OCI-LY1 (cell line): Measurements from ENCODE around the gene HOXA3.

Source experiments
- H2AFZ ChIP-seq: fragments of 200-600 bp; sonication (generic), shearing (Covaris generic); 2 replicates; pipeline ENCODE4 v1.6.0; 2014; ENCODE audit warnings: antibody characterized with exemption, mild to moderate bottlenecking, low read length
- H3F3A ChIP-seq: fragments of 200-600 bp; sonication (generic), shearing (Covaris generic); 2 replicates; pipeline ENCODE4 v1.6.0; 2014; ENCODE audit warnings: mild to moderate bottlenecking, antibody characterized with exemption, low read length, moderate library complexity; ENCODE audit not compliant: insufficient read depth
- H3K27ac ChIP-seq: fragments of 200-600 bp; sonication (generic); 2 replicates; pipeline ENCODE4 v1.5.1; 2014; ENCODE audit warnings: low read length, mixed run types, mild to moderate bottlenecking, low read depth; ENCODE audit not compliant: poor library complexity, severe bottlenecking
- H3K27me3 ChIP-seq: fragments of 200-600 bp; sonication (generic); 2 replicates; pipeline ENCODE4 v1.6.0; 2014; ENCODE audit warnings: antibody characterized with exemption, mild to moderate bottlenecking, low read length, moderate library complexity; ENCODE audit not compliant: insufficient read depth
- H3K36me3 ChIP-seq: fragments of 200-600 bp; sonication (generic); 2 replicates; pipeline ENCODE4 v1.6.1; 2014; ENCODE audit warnings: mild to moderate bottlenecking, antibody characterized with exemption, low read length, moderate library complexity, mixed read lengths; ENCODE audit not compliant: insufficient read depth
- H3K4me1 ChIP-seq: fragments of 200-600 bp; sonication (generic); 2 replicates; pipeline ENCODE4 v1.5.1; 2014; ENCODE audit warnings: mild to moderate bottlenecking, low read length, moderate library complexity; ENCODE audit not compliant: insufficient read depth, severe bottlenecking
- H3K4me2 ChIP-seq: fragments of 200-600 bp; sonication (generic), shearing (Covaris generic); 2 replicates; pipeline ENCODE4 v1.6.1; 2014; ENCODE audit warnings: low read length
- H3K4me3 ChIP-seq: fragments of 200-600 bp; sonication (generic); 2 replicates; pipeline ENCODE4 v1.5.1; 2014; ENCODE audit warnings: low read length, low read depth, mild to moderate bottlenecking, mixed read lengths; ENCODE audit not compliant: poor library complexity, severe bottlenecking
- H3K79me2 ChIP-seq: fragments of 200-600 bp; shearing (Covaris generic); 2 replicates; pipeline ENCODE4 v1.6.1; 2016; ENCODE audit warnings: mixed run types, low read length, mixed read lengths; ENCODE audit not compliant: insufficient read depth
- H3K9ac ChIP-seq: fragments of 200-600 bp; sonication (generic), shearing (Covaris generic); 2 replicates; pipeline ENCODE4 v1.6.1; 2014; ENCODE audit warnings: mild to moderate bottlenecking, low read length, mixed read lengths
- H3K9me2 ChIP-seq: fragments of 200-600 bp; sonication (generic), shearing (Covaris generic); 2 replicates; pipeline ENCODE4 v1.6.1; 2014; ENCODE audit warnings: low read depth, mild to moderate bottlenecking, low read length, mixed read lengths
- H3K9me3 ChIP-seq: fragments of 200-600 bp; shearing (Covaris generic); 2 replicates; pipeline ENCODE4 v1.6.1; 2014; ENCODE audit warnings: low read length, mixed read lengths
- H4K20me1 ChIP-seq: fragments of 200-600 bp; sonication (generic), shearing (Covaris generic); 2 replicates; pipeline ENCODE4 v1.6.0; 2016; ENCODE audit warnings: mild to moderate bottlenecking, low read length; ENCODE audit not compliant: insufficient read depth
- EZH2 ChIP-seq: fragments of 200-600 bp; sonication (generic), shearing (Covaris generic); IDR thresholded peaks from 2 replicates; pipeline ENCODE4 v1.8.0; 2017; ENCODE audit warnings: borderline replicate concordance, mixed run types, mild to moderate bottlenecking, antibody characterized with exemption, low read length, moderate library complexity, mixed read lengths
- TF ChIP-seq, protein P1 (sequence below): fragments of 200-600 bp; sonication (generic), shearing (Covaris generic); IDR thresholded peaks from 2 replicates; pipeline ENCODE4 v1.5.1; 2017; ENCODE audit warnings: mild to moderate bottlenecking, antibody characterized with exemption, low read length, moderate library complexity, mixed read lengths

HOXA3 gene

DNA sequence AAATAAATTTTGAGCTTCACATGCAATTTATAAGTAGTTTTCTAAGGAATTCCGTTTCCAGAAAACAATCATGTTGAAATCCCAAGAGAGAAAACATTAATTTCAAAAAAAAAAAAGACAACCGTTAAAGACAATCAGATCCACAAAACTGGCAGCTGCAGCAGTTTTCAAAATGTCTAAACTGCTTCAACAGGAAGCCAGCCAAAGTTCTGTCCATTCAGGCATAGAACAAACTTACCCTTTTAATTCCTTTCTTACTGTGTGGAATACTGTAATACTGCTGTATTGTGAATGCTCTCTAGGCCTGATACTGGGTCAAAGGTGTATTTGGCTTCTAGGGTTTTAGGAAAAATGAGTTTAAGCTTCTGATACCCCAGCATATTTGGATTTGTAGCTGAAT is 88.2 kb downstream of the HOXA3 start:
- no peaks in the 10 kb centered on the region for H3K36me3 ChIP-seq
- no peak for TF ChIP-seq EZH2
- TF ChIP-seq, protein P1, sequence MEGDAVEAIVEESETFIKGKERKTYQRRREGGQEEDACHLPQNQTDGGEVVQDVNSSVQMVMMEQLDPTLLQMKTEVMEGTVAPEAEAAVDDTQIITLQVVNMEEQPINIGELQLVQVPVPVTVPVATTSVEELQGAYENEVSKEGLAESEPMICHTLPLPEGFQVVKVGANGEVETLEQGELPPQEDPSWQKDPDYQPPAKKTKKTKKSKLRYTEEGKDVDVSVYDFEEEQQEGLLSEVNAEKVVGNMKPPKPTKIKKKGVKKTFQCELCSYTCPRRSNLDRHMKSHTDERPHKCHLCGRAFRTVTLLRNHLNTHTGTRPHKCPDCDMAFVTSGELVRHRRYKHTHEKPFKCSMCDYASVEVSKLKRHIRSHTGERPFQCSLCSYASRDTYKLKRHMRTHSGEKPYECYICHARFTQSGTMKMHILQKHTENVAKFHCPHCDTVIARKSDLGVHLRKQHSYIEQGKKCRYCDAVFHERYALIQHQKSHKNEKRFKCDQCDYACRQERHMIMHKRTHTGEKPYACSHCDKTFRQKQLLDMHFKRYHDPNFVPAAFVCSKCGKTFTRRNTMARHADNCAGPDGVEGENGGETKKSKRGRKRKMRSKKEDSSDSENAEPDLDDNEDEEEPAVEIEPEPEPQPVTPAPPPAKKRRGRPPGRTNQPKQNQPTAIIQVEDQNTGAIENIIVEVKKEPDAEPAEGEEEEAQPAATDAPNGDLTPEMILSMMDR = no peak
- H3K27me3 ChIP-seq = no peaks in the 10 kb centered on the region
- H3K79me2 ChIP-seq = no peaks in the 10 kb centered on the region
- H2AFZ ChIP-seq = no peak overlapping the region
- no peaks in the 10 kb centered on the region for H3K9me2 ChIP-seq
- no peak overlapping the region for H3K4me2 ChIP-seq
- no peaks in the 10 kb centered on the region for H3K4me1 ChIP-seq
- H4K20me1 ChIP-seq = no peaks in the 10 kb centered on the region
- H3F3A ChIP-seq = no peaks in the 10 kb centered on the region
- H3K9me3 ChIP-seq = no peaks in the 10 kb centered on the region
- H3K4me3 ChIP-seq = no peak overlapping the region
- H3K9ac ChIP-seq = no peak overlapping the region
- no peak overlapping the region for H3K27ac ChIP-seq

DNA sequence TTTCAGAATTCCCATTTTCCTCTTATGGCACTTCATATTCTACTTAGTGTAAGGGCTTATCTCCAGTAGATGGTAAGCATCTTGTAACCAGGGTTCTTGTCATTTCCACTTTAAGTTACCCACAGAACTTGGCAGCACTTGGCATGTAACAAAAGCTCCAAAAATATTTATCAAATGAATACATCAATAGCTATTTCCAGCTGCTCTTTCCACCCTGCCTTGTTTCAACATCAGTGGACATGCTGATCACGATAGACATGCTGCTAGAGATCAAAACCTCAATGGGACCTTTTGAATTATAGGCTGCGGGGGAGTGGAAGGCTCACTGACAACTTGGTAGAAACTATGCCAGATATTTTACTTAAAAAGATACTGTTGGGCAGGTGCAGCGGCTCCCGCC is 89.4 kb downstream of the HOXA3 start:
- Histone ChIP-seq H2AFZ (no peak overlapping the region), H3K4me3 (no peak overlapping the region), H3K9me3 (no peaks in the 10 kb centered on the region)

More for the DNA sequence above, 89.4 kb downstream of the HOXA3 start:
- no peaks in the 10 kb centered on the region for H3K9me2 ChIP-seq
- TF ChIP-seq EZH2 = no peak
- TF ChIP-seq, protein P1 = no peak
- no peaks in the 10 kb centered on the region for H4K20me1 ChIP-seq
- H3K36me3 ChIP-seq = no peaks in the 10 kb centered on the region
- H3K79me2 ChIP-seq = no peaks in the 10 kb centered on the region
- no peak overlapping the region for H3K27ac ChIP-seq
- H3F3A ChIP-seq = no peaks in the 10 kb centered on the region
- H3K4me2 ChIP-seq = no peak overlapping the region
- no peaks in the 10 kb centered on the region for H3K27me3 ChIP-seq
- no peaks in the 10 kb centered on the region for H3K4me1 ChIP-seq
- no peak overlapping the region for H3K9ac ChIP-seq
